Fibroblast of skin of scalp (primary cell): Measurements from ENCODE around the gene AHDC1.
"Not testable (repeated sequence)": the region's sequence is repeated elsewhere in the genome, so short reads cannot be mapped to it uniquely, and the experiment has no call there.

Experiments used
- DNase-seq: peaks from one replicate; pipeline ENCODE4 v3.0.0-alpha.2; 2013

Gene AHDC1

GRCh38 chr1:27509127-27510080, 94.5 kb downstream of the AHDC1 start:
- no peak for DNase-seq

GRCh38 chr1:27507960-27508665, 95.8 kb downstream of the AHDC1 start:
- no peak for DNase-seq

GRCh38 chr1:27506703-27507102, 97.2 kb downstream of the AHDC1 start:
- no peak for DNase-seq

GRCh38 chr1:27505420-27505680, 98.6 kb downstream of the AHDC1 start:
- no peak for DNase-seq

GRCh38 chr1:27504588-27505419, 99.1 kb downstream of the AHDC1 start:
- DNase-seq: peak; percentile 60

- peak; percentile 78 for DNase-seq
Measured at GRCh38 chr1:27503844-27504587, 99.9 kb downstream of the AHDC1 start.

GRCh38 chr1:27503033-27503432, 100.9 kb downstream of the AHDC1 start:
- DNase-seq: no peak

- not testable (repeated sequence) for DNase-seq
Measured at GRCh38 chr1:27501159-27501558, 102.8 kb downstream of the AHDC1 start.

GRCh38 chr1:27499142-27499541, 104.8 kb downstream of the AHDC1 start:
- no peak for DNase-seq

- DNase-seq: peak; percentile 73
Measured at GRCh38 chr1:27496604-27497155, 107.3 kb downstream of the AHDC1 start.

- no peak for DNase-seq
Measured at GRCh38 chr1:27492796-27493195, 111.1 kb downstream of the AHDC1 start.

- peak; percentile 38 for DNase-seq
Measured at GRCh38 chr1:27491748-27492700, 111.9 kb downstream of the AHDC1 start.

GRCh38 chr1:27489973-27490741, 113.8 kb downstream of the AHDC1 start, which contains the start of gene WASF2:
TSS of gene WASF2 (minus strand) at chr1:27490167. CDS start at chr1:27428890, 61,277 bp downstream.
- DNase-seq: peak; percentile 98

- DNase-seq: peak; percentile 16
Measured at GRCh38 chr1:27489501-27489972, 114.4 kb downstream of the AHDC1 start.

GRCh38 chr1:27487966-27488884, 115.7 kb downstream of the AHDC1 start:
- DNase-seq: no peak

GRCh38 chr1:27485363-27485762, 118.6 kb downstream of the AHDC1 start:
- DNase-seq: no peak
